Measurements from ENCODE around the gene CHRNE. TPM values are rescaled to one million over a fixed set of nuclear protein-coding genes. Genes with fewer than 3 reads are reported as not detected.
A peak's percentile ranks its signal among the peaks of the same experiment; 100 is the strongest.
"Not testable (repeated sequence)": the region's sequence is repeated elsewhere in the genome, so short reads cannot be mapped to it uniquely, and the experiment has no call there.

CHRNE gene
- total RNA-seq, 2 donors from 2014 or later = 0.43 to 0.81 TPM

DNA sequence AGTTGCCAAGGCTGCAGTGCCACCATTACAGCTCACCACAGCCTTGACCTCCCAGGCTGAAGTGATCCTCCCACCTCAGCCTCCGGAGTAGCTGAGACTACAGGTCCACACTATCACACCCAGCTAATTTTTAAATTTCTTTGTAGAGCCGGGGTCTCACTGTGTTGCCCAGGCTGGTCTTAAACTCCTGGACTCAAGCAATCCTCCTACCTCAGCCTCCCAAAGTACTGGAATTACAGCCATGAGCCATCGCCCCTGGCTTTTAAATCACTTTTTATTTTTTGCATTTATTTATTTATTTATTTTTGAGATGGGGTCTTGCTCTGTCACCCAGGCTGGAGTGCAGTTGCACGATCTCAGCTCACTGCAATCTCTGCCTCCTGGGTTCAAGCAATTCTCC lies 11.7 kb upstream of the CHRNE start:
- DNase-seq, ATAC-seq: not testable (repeated sequence)
- intact Hi-C loops (cut with DNase I, micrococcal nuclease) = loop anchor here in 1 of 2 donors (5.0 to 10.0 kb wide), 2 partner anchors 70 to 148 kb away; partner anchors contain the start of gene CAMTA2

- intact Hi-C loops (cut with DNase I, micrococcal nuclease) = loop anchor here in 1 of 2 donors (5.0 to 10.0 kb wide), 2 partner anchors 71 to 148 kb away; partner anchors contain the start of gene CAMTA2
- ATAC-seq = peak; percentile 60
- no peak for DNase-seq
These were observed 11.1 kb upstream of the CHRNE start for GRCh38 chr17:4913994-4914393.

- intact Hi-C loops (cut with DNase I, micrococcal nuclease) = no loop called here
- ATAC-seq (peak; percentile 96), DNase-seq (peak; percentile 86 to 87)
These were observed 6.0 kb upstream of the CHRNE start for GRCh38 chr17:4908711-4909496.

GRCh38 chr17:4908301-4908700 lies 5.4 kb upstream of the CHRNE start:
- no peak for ATAC-seq
- DNase-seq = no peak
- intact Hi-C loops (cut with DNase I, micrococcal nuclease) = no loop called here

GRCh38 chr17:4906642-4907041 lies 3.7 kb upstream of the CHRNE start:
- intact Hi-C loops (cut with DNase I, micrococcal nuclease) = not testable (repeated sequence)

GRCh38 chr17:4902540-4902939 lies 358 bp downstream of the CHRNE start:
- no peak for DNase-seq
- intact Hi-C loops (cut with DNase I, micrococcal nuclease) = no loop called here
- ATAC-seq = no peak

More at GRCh38 chr17:4906642-4907041, 3.7 kb upstream of the CHRNE start:
- DNase-seq, ATAC-seq: not testable (repeated sequence)

DNA sequence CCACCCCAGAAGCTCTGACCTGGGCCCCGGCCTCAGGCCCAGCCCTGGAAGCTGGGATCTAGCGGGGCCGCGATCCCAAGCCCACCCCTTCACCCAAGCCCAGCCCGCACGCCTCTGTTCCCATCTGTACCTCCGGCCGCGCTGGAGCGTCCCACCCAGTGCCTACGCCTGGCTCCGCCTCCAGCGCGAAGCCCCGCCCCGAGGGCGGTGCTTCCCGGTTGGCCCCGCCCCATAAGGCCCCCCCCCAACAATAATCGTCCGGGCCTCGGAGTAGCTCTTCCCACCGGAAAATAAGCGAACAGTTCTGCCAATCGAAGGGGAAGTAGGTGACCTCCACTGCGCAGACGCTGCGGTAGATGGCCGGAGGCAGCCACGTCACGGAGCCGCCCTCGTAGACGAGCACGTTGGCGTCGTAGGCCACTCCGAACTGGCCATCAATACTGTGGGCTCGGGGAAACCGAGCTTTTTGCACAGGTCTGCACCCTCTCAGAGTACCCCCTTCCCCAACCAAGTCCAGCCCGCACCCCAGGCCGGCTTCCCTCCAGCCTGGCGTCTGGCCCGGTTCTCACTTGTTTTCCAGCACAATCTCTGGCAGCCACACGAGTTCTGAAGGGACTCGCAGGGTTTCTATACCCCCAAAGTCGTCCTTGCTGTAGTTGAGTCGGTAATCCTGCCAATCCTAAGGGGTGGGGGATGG lies 1.1 kb downstream of the CHRNE start:
- peak in 1 of 2 donors; percentile 39 for DNase-seq
- intact Hi-C loops (cut with DNase I, micrococcal nuclease) = no loop called here
- no peak for ATAC-seq

- no peak for DNase-seq
- no peak for ATAC-seq
- intact Hi-C loops (cut with DNase I, micrococcal nuclease) = no loop called here
These were observed 1.7 kb downstream of the CHRNE start for GRCh38 chr17:4901108-4901647.

DNA sequence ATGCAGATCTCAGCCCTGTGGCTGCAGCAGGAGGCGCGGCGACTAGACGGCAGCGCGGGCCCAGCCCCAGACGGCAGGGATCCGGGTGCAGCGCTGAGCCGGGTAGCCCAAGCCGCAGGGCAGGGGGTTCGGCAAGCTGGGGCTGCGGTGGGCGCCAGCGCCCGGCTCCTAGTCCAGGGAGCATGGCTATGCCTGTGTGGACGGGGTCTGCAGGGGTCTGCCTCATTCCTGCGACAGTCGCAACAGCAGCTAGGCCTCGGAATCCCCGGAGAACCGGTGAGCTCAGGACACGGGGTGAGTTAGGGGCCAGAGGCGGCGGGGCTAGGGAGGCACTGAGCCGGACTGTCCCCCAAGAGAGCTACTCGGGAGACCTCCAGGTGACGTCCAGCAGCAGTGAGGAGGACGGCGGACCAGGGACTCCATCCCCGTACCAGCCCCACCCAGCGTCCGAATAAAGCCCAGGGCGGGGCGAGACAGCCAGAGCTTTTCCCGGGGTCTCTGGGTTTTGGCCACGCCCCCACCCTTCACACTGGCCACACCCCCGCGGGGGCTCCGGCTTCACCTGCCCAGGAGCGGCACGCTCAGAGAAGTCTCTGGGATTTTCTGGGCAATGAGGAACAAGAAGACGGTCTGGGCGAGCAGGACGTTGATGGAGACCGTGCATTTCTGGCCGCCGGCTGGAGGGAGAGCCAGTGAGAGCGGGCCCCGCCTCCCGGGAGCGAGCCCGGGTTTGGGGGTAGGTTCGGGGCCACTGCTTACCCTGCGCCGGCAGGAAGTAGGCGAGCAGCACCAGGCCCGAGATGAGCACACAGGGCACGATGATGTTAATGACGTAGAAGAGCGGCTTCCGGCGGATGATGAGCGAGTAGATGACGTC lies 2.4 kb downstream of the CHRNE start:
- ATAC-seq (peak; percentile 9), DNase-seq (peak; percentile 49 to 53)
- intact Hi-C loops (cut with DNase I, micrococcal nuclease) = no loop called here

- ATAC-seq (peak; percentile 73), DNase-seq (peak; percentile 83 to 94)
- intact Hi-C loops (cut with DNase I, micrococcal nuclease) = no loop called here
These were observed 3.3 kb downstream of the CHRNE start, which contains the start of gene C17orf107 for GRCh38 chr17:4899341-4900230. TSS of gene C17orf107 (plus strand) at chr17:4899536. CDS start at chr17:4899763, 227 bp downstream.

DNA sequence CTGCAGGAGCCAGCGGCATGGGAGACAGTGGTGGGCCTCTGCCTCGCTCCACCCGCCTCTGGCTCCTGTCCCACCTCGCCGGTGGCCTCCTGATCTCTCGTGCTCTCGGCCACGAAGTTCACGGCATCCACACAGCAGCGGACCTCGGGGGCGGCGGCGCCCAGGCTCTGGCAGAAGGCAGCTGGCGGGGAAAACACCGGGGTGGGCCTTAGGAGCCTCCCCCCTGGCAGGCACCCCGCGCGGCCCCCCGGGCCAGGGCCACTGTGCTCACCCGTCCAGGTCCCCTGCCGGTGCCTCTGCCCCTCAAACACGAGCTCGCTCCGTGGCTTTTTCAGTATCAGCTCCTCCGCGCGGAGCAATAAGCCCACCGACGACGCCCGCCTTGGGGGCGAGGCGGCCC lies 4.0 kb downstream of the CHRNE start:
- intact Hi-C loops (cut with DNase I, micrococcal nuclease) = no loop called here
- ATAC-seq (peak; percentile 4), DNase-seq (no peak)

GRCh38 chr17:4898351-4898750 lies 4.5 kb downstream of the CHRNE start:
- ATAC-seq = no peak
- intact Hi-C loops (cut with DNase I, micrococcal nuclease) = no loop called here

GRCh38 chr17:4897785-4898184 lies 5.1 kb downstream of the CHRNE start:
- intact Hi-C loops (cut with DNase I, micrococcal nuclease) = no loop called here
- ATAC-seq (no peak), DNase-seq (no peak)

More at GRCh38 chr17:4898351-4898750, 4.5 kb downstream of the CHRNE start:
- DNase-seq = no peak

DNA sequence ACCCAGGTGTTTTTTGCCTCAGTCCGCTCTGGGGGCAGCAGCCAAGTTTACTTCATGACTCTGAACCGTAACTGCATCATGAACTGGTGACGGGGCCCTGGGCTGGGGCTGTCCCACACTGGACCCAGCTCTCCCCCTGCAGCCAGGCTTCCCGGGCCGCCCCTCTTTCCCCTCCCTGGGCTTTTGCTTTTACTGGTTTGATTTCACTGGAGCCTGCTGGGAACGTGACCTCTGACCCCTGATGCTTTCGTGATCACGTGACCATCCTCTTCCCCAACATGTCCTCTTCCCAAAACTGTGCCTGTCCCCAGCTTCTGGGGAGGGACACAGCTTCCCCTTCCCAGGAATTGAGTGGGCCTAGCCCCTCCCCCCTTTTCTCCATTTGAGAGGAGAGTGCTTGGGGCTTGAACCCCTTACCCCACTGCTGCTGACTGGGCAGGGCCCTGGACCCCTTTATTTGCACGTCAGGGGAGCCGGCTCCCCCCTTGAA lies 5.7 kb downstream of the CHRNE start:
- no peak for ATAC-seq
- no peak for DNase-seq
- intact Hi-C loops (cut with DNase I, micrococcal nuclease) = no loop called here

- no peak for ATAC-seq
- intact Hi-C loops (cut with DNase I, micrococcal nuclease) = no loop called here
- no peak for DNase-seq
These were observed 6.3 kb downstream of the CHRNE start for GRCh38 chr17:4896332-4897197.

GRCh38 chr17:4895657-4896331 lies 7.1 kb downstream of the CHRNE start:
- no peak for DNase-seq
- ATAC-seq = no peak
- intact Hi-C loops (cut with DNase I, micrococcal nuclease) = no loop called here
